Forelimb muscle (tissue), 1 donor: ENCODE results near the gene PTPRT. TPM values are rescaled to one million over a fixed set of nuclear protein-coding genes. Genes with fewer than 3 reads are reported as not detected.

Source experiments
- DNase-seq: peaks from one replicate; pipeline ENCODE4 v3.0.0-alpha.2; 2013; ENCODE audit warnings: low read depth
- polyA plus RNA-seq: library from polyadenylated mRNA; unstranded; fragments of 120-200 nt; gene quantifications from one replicate; pipeline ENCODE4 v1.2.1, GENCODE V29; 2013; ENCODE audit not compliant: insufficient read length

Gene PTPRT
- polyA plus RNA-seq, 1 donor = 0.35 TPM

DNA sequence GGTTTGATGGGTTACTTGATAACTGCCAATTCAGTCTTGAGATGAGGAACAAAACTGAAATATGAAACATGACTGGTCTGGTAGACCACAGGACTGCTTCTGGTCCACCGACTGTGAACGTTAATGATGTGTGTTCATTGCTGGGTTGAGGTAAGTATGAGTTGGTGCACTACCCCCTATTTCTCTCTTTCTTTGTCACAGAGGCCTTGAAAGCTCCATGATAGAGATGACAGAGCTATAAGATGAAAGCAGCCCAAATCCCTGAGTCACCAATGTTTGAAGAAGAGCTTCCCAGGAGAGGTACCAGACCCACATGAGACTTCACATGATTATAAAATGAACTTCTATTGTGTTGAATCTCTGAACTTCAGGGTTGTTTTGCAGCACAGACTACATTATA, 555.5 kb downstream of the PTPRT start:
- DNase-seq = no peak

DNA sequence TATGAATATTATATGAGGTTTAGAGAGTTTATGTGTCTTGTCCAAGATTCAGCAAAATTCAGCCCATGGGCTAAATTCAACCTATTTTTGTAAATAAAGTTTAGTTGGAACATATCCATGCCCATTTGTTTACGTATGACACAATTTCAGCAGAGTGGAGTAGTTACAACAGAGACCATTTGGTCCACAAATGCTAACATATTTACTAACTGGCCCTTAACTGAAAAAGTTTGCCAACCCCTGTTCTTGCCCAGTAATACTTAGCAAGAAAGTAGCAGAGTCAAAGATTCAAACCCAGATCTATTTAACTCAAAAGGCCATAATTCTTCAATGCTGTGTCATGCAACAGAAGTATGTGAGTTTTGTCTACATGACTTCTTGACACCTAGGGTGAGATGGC, 561.0 kb downstream of the PTPRT start:
- DNase-seq = no peak

DNA sequence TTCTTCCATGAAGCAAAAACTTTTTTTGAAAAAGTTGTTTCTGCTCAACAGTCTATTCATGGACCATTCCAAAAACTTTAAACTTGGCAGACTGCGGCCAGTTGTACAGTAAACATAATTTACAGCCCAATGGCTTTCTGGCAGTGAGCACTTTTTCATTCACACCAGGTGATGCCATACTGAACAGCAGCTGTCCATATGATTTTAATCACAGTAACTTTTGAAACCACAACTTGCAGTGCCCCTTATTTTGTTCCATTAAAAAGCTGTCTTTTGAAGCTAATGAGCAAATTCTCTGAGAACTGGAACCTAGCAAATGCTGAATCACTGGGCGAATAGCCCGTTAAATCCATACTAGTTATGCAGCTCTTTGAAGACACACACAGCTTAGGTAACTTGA, 576.6 kb downstream of the PTPRT start:
- no peak for DNase-seq

DNA sequence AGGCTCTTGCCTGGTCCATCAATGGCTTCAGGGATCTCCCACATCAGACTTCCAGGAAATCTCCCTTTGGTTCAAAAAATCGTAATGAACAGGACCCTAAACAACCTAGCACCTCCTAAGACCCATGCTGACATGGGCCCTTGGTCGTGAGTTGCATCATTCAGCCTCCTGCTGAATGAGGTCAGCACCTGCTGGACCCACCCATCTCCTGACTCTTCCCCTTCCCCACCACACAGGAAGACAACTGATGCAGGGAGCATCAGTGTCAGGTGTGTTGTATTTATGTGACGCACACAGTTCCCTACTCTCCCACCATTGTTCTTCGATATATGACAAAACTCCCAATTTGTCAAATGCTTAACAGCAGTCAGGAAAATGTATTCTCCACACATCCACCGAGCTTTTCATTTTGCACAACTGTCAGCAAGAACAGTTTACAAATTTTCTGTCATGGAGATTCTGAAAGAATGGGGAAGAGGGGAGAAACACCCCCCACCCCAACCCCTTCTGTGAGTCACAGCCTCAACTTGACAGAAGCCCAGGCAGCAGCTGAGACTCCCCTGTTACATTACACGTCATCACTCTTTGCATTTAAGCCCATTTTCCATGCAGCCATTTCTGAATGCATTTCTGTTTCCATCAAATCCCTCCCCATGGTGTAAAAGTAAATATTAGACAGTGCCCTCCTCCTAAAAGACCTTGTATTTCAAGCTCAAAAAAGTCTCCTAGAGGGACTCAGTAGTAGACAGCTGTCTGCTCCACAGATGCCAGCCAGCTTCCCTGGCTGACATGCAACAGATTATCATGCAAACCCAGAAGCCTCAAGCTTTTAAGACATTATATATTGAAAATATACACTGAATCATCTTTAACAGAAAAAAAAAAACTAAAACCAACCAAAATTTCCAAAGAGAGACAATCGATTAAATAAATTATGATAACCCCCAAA, 577.5 kb downstream of the PTPRT start:
- peak; percentile 36 for DNase-seq

DNA sequence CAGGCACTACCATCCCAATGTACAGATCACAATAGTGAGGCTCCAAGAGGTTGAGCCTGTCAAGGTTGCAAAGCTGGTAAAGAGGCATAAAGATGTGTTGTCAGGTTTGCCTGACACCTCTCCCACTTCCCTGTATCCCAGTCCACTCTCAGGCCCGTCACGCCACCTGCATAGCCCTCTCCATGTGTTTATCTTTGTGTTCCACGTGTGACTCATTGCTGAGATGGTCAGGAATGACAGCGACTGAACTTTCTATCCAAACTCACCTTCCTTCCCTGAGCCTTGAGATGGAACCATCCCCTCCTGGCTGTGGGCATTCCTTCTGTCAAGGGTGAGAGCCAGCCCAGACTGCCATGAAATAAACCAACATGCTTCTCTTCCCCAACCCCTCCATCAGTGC, 578.3 kb downstream of the PTPRT start:
- no peak for DNase-seq

DNA sequence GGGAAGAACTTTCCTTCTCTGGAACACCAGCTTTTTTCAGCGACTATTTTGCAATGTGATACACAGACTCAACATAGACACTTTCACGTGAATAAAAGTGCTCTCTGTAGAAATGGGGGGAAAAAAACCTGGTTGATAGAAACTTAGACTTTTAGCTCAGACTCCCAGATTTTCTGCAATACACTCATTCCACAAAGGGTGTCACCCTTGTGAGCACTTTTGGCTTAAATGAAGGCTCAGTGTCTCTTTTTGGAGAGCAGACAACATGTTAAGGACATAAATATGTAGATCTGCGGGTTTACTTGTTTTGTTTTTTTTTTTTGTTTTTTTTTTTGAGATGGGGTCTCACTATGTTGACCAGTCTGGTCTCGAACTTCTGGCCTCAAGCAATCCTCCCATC, 579.6 kb downstream of the PTPRT start:
- DNase-seq = no peak

DNA sequence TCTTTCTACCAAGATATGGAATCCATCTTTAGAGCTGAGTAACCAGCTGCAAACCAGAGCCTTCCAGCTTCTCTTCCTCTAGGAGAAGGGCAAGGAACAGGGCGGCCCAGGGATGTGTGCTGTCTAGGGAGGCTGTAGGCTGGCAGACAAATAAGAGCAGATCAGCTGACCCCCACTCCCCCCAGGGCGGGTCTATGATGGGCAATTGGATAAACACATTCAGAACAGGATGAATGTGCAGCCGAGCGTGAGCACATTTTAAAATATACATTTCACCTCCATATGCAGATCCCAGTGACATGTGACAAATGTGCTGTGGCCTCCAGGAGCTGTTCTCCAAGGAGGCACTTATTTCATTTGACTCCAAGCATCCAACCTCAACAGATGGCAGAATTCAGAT, 580.1 kb downstream of the PTPRT start:
- no peak for DNase-seq

DNA sequence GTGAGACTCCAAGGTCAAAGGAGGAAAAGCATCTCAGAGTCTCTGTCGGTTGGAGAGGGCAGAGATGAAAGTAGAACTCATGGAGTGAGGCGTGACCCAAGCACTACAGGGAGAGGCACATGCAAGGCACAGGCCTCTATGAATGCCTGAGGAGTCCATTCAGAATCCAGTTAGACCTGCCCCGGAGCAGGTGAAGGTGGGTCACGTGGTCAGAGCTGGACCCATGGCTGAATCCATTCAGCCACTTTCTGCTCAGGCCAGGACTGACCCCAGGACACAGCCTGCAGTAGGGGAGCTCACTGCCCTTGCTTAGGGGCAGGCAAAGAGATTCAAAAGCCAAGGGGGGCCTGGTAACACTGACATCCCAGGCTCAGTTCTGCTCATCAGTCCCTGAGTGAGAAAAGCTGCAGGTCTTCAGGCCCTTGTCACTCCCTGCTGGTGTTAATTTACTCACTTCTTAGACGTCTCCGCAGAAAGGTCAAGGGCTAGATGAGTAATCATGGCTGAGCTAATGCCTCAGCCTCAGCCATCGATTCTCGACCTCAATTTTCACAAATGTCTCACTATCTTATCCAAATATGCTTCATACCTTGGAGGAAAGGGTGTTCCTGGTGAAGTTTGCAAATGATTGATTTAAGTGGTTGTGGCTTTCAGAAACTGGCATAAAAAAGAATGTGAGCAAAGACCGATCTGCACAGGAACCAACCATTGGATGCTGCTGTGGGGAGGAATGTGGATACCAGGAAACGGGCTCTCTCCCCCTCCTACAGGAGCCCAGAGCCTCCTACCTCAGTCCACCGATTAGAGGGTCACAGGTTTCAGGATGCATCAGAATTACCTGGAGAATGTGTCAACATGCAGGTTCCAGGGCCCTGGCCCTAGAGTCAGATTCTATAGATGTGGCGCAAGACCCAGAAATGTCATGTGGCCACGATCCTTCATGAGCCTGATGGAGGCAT, 584.4 kb downstream of the PTPRT start:
- no peak for DNase-seq

DNA sequence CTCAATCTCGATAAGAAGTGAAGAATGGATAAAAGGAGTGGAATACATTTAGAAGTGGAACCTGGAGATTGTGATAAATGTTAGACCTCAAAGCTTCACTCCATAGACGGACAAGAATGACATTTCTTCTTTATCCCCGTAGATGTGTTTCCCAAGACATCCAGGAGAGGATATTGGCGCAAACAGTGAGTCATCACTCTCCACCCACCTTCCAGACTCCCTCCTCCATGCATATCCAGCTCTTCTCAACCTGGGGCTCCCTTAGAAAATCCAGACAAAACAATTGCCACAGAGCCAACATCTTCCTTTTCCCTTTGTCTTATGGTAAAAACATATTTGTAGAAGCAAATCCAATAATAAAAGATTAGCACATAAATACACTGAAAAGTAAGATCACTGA, 586.1 kb downstream of the PTPRT start:
- DNase-seq = no peak

DNA sequence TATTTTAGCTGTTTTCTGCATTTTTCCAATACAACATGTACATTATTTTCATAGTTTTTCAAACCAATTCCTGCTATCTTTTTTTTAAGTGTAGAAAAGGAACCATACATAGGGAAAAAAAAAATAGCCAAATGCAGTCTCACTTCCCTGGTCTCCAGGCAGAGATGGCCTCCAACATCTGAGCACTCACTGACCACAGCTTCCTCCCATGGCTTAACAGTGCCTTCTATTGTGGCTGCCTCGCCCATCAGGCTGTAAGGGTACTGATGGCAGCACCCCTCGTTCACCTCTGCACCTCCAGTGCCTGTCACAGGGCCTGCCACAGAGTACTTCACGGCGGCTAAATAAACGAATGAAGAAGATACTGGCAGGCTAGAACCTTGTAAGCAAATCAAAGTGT, 591.1 kb downstream of the PTPRT start:
- DNase-seq = no peak

DNA sequence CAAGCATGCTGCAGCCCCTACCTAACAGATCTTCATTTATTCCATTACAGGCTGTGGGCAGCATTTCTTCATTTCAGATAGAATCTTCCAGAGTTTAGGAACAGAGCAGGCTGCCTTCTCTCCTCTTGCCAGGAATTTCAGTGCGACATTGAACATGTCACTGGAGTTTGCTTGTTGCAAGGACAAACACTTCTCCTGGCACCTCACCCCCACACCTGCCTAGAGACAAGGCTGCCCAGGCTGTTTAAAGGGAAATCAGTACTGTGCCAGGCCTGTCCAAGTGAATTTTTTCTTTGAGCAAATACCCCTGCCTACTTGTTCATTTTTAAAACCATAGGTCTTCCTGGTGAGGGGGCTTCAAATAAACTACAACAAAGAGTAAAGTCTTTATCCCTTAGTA, 594.1 kb downstream of the PTPRT start:
- DNase-seq = no peak

DNA sequence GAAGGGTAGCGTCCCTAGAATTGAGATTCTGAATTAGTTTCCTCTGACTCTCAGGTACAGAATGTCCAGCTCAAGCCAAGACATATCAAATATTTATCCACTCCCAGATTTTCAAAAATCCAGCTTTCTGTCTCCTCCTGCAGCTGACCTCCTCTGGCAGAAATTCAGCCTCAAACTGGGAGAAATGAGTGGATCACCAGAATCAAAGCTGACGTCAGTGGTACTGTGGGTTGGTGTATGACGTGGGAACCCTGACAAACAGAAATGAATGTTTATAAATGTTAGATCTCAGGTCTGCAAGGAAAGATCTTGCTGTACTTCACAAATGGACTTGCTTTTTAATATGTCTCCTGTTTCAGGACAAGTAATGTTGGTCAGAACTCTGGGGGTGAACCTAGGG, 595.0 kb downstream of the PTPRT start:
- DNase-seq = no peak

DNA sequence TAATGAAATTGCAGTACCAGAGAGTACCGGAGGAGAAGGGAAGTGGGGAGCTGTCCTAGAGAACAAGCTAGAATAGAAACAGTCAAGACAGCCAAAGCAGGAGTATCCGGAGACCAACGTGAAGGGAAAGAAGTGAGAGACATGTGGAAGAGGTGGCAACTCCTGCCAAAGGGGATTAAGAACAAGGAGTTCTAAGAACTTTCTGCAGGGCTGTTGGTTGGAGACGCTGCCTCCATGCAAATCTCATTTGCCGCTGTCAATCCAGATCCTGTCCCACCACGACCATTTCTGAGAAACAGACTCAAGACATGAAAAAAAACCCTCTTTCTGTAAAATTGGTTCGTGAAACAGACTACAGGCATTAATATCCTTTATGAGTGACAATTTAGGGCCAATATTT, 595.7 kb downstream of the PTPRT start:
- DNase-seq = no peak

DNA sequence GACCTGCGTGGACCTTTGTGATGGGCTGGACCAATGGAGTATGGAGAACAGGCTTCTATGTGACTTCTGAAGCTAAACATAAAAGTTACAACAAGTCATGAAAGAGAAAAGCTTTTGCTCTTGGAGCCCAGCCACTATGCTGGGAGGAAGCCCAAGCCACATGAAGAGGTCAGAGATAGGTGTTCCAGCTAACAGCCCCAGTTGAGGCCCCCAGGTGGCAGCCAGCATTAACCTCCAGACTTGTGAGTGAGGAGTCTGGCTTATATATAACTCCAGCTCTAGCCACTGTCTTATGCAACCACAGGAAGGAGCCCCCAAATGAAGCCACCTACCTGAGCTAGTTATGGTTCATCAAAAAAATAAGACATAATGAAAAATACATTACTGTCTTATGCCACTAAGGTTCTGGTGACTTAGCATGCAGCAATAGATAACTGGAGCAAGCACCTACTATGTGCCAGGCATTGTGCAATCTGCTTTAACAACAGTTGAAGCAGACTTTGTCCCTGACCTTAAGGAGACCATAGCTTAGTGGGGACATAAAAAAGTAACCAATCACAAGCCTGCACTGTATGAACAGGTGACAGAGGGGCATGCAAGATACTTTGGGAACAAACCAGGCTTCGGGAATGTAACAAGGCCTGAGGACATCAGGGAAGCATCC, 599.6 kb downstream of the PTPRT start:
- DNase-seq = no peak

DNA sequence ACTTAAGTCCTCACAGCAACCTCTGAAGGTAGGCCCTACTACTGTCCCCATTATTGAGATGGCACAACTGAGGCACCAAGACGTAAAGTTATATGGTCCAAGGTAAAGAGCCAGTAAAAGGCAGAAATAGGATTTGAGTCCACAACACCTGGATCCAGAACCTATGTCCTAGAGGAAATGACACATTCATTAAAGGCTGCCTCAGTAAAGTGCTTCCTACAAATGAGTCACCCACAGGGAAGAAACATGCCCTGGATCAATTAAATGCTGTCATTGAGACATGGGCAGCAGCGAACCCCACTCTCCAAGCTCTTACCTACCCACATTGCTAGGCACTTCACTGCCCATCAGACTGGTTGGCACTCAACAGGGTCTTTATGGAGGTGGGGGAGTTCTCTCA, 600.9 kb downstream of the PTPRT start:
- no peak for DNase-seq

DNA sequence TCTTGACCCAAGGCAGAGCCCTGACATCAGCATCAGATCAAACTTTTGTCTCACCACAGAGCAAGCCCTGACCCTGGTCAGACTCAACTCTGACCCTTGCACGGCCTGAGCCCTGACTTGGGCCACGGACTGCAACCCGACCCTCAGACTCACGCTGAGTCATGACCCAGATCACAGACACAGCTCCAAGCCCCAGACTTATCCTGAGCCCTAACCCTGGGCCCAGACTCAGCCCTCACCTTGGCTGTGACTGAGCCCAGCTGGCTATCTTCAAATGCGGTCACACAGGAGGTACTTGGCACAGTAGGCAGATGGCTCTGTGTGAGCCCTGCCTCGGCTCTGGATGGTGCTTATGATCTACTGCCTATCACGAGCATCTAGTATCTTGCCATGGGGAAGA, 602.3 kb downstream of the PTPRT start:
- DNase-seq = no peak

DNA sequence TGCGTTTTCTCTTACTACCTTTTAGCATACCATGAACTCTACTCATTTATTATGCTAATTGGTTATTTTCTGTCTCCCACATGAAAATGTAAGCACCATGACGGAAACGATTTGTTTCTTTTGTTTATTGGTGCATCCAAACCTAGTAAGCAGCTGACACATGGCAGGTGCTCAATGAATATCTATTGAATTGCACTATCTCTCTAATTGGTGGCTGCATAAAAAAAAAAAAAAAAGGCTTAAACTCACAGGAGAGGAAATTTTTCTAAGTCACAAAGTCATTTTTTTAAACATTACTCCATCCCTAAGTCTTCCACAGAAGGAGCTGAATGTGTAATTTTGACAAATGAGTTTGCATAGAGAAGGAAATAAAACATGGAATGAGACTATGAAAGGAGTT, 608.4 kb downstream of the PTPRT start:
- no peak for DNase-seq

DNA sequence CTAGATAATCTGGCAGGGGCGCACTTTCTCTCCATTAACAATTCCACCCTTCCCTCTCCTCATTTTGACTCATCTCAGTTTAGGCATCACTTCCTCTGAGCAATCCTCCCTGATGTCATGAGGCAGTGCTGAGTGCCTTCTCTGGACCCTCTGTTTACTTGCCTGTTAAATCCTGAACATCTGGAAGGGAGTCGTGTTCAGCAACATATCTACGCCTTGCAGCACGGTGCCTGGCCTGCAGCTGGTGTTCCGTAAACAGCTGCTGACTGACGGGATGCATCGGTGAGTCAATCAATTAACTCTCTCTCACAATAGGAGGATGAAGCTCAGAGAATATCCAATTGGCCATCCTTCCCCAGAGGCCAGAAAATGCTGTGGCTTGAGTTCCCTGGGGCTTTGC, 613.5 kb downstream of the PTPRT start:
- DNase-seq = no peak

DNA sequence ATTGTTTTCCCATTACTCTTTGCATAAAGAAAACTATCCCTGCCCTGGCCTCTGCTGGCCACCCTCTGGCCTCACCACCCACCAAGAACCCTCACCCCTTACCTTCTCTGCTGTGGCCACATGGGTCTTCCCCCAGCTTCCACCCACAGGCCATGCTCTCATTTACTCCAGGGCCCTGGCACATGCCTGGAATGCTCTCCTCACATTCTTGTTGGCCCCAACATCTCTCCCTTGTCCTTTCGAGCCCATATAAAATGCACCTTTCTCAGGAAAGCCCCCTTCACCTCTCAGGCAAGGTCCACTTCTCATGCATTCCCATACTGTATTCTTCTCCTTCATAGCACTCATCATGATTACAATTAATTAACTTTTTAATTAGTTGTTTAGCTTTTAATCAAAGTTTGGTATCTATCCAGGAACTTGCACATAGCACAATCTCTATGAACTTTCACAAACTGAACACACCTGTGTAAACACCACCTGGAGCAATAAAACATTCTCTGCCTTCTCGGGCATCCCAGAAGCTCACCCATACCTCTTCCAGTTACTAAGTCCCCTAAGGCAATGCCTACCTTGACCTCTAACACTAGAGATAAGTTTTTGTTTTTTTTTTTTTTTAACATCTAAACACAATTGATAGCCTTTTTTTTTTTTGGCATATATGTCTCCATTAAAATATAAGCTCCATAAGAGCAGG, 617.2 kb downstream of the PTPRT start:
- no peak for DNase-seq

DNA sequence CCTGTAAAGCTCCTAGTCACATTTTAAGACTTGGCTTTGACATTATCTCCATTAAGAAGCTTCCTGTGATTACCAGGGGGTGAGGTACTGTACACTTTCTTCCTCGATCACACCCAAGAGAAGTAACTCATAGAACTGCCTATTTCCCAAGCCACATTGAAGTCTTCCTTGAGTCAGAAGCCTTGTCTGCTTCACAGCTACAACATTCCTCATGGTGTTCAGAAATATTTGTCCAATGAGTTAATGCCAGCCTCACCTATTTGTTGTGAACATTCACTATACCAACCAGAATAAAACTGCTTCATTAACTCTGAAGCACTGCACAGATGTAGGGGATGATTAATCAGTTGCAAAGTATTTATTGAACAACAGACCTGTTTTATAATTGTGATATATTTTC, 622.3 kb downstream of the PTPRT start:
- no peak for DNase-seq

DNA sequence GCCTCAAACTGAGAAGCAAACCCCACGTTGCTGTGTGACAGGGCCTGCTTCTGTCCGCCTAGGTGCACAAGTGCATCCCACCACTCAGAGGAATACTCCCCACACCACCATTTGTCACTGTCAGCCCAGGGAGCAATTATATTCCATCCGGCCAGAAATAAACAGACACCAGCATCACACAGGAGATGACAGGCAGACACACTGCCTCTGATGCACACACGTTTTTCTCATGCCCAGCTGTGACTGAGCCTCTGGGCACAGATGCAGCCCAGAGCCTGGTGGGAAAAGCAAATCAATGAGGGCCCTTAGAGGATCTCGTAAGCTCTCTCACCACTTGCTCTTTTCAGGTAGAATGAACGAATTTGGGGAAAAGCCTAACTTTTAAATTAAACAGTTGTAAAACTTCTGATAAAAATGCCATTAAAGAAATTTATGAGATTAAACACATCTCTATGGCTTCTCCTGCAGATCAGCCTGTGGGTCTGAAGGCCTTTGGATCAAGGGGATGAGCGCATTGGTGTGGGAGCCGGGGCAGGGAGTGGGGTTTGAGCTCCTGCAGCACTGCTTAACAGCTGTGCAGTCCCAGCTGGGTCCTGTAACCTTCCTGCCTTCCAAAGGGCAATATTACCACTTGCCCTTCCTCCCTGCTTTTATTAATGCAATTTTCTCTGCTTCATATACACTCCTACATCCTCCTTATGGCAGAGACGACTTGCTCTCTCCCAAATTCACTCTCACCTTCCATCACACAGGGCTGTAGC, 624.3 kb downstream of the PTPRT start:
- no peak for DNase-seq
